ENCODE measurements around the gene SPON1.
A peak's percentile ranks its signal among the peaks of the same experiment; 100 is the strongest.

The SPON1 gene

DNA sequence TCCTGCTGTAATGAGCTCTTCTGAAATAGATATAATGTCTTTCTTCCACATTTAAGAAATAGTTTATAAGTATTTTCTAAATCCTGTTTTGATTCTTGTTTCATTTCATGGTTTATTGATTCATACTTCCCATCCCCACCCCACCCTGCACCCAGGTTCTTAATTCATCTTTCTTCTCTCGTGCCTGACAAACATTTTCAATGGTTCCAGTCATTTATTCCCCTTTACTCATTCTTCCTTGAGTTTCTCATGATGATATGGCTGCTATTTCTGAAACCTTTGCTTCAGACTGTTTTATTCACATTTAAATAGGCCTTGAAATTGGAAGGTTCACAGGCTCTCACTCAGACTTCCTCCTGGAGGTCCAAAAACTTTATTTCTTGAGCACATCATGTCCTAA, 142.9 kb downstream of the SPON1 start:
- no peaks in the 10 kb centered on the region for H3K4me1 ChIP-seq (ENCODE audit: control insufficient read depth, insufficient read depth, low read length, poor library complexity, severe bottlenecking)
- no peak overlapping the region for H3K27ac ChIP-seq (ENCODE audit: low read depth, low read length, severe bottlenecking)
- WGBS, 2 experiments (ENCODE audit: insufficient coverage in 2 of 2) = 80% methylated on average over 1 of the region's 1 CpG; no CpG with 5 or more reads in 1 of the 2 experiments
- no peaks in the 10 kb centered on the region for H3K36me3 ChIP-seq (ENCODE audit: control insufficient read depth, insufficient read depth, low read length)
- no peaks in the 10 kb centered on the region for H3K9me3 ChIP-seq (ENCODE audit: control insufficient read depth, low read length)
- H3K4me3 ChIP-seq (ENCODE audit: extremely low read depth, insufficient read depth, low read length, poor library complexity, severe bottlenecking) = no peak overlapping the region

DNA sequence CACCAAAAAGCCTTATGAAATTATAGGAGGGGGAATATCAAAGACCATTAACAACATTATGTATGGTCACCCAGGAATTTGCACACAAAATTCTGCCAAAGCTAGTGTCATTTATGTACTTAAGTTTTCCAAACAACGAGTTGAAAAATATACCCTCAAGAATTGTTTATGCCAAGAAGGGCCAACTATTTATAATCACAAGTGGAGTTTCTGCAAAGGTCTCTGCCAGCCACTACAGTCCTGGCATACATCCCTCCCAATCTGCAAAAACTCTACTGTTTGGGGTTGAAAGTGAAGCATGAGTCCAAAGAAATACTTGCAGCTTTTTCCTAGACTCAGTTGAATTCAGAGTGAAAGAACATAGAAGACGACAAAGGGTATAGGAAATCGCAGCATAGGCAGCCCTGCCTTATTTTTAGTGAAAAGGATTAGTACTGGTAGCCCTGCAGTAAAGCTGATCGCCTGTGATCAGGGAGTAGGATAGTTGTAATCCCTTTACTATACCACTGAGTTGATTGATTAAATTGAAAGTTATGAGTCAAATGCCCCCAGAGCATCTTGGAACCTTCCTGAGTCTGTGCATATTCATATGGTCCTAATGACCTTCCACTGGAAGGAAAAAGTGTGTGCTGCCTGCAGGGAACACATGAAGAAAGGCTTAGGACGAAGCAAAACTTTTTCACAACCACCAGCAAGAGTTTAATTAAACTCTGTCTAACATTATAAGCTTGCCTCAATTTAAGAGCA, 144.0 kb downstream of the SPON1 start:
- H3K4me3 ChIP-seq (ENCODE audit: extremely low read depth, insufficient read depth, low read length, poor library complexity, severe bottlenecking) = no peak overlapping the region
- 70 to 91% methylated on average over 3 to 4 of the region's 5 CpGs for WGBS, 2 experiments (ENCODE audit: insufficient coverage in 2 of 2)
- H3K36me3 ChIP-seq (ENCODE audit: control insufficient read depth, insufficient read depth, low read length) = no peaks in the 10 kb centered on the region
- no peaks in the 10 kb centered on the region for H3K4me1 ChIP-seq (ENCODE audit: control insufficient read depth, insufficient read depth, low read length, poor library complexity, severe bottlenecking)
- no peak overlapping the region for H3K27ac ChIP-seq (ENCODE audit: low read depth, low read length, severe bottlenecking)
- no peaks in the 10 kb centered on the region for H3K9me3 ChIP-seq (ENCODE audit: control insufficient read depth, low read length)

DNA sequence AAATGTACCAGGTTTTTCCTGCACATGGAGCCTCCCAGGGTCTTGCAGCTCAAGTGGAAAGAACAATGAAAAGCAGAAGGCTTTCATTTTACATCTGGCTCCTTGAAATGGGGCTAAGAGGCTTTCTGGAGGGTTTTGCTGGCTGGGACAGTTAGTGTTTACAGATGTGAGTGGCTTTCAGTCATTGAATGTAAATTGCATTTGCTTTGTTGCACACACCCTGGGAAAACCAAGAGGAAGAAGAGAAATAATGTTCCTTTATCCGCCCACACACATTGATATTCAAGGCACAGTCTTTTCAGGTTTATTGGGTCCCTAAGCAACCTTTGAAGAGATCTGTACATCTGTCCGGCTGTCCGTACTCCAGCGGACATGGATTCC, 144.5 kb downstream of the SPON1 start:
- Histone ChIP-seq H3K9me3 (ENCODE audit: control insufficient read depth, low read length) (no peaks in the 10 kb centered on the region), H3K4me1 (ENCODE audit: control insufficient read depth, insufficient read depth, low read length, poor library complexity, severe bottlenecking) (no peaks in the 10 kb centered on the region), H3K27ac (ENCODE audit: low read depth, low read length, severe bottlenecking) (no peak overlapping the region), H3K4me3 (ENCODE audit: extremely low read depth, insufficient read depth, low read length, poor library complexity, severe bottlenecking) (no peak overlapping the region), H3K36me3 (ENCODE audit: control insufficient read depth, insufficient read depth, low read length) (no peaks in the 10 kb centered on the region)
- WGBS, 2 experiments (ENCODE audit: insufficient coverage in 2 of 2) = 89 to 90% methylated on average over 3 to 4 of the region's 4 CpGs

DNA sequence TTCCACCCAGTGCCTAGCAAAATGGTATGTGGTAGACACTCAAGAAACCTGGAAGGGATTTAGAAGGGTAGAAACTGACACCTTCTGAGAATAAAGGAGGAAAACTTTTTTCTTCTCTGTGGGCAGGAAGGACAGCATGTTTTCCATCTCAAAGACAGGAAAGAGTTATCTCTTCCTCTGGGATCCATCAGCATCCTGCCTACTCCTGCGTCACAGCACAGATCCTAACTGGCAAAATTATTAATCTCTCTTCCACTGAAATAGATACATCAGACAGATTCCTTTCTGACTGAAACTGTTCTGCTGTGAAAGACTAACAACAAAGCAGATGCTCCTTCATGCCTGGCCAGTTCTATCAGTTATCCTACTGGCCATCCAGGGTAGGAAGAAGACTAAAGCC, 147.2 kb downstream of the SPON1 start:
- no peaks in the 10 kb centered on the region for H3K36me3 ChIP-seq (ENCODE audit: control insufficient read depth, insufficient read depth, low read length)
- no peaks in the 10 kb centered on the region for H3K9me3 ChIP-seq (ENCODE audit: control insufficient read depth, low read length)
- 88 to 100% methylated on average over 1 of the region's 1 CpG for WGBS, 2 experiments (ENCODE audit: insufficient coverage in 2 of 2)
- H3K27ac ChIP-seq (ENCODE audit: low read depth, low read length, severe bottlenecking) = no peak overlapping the region
- H3K4me1 ChIP-seq (ENCODE audit: control insufficient read depth, insufficient read depth, low read length, poor library complexity, severe bottlenecking) = no peaks in the 10 kb centered on the region
- no peak overlapping the region for H3K4me3 ChIP-seq (ENCODE audit: extremely low read depth, insufficient read depth, low read length, poor library complexity, severe bottlenecking)

DNA sequence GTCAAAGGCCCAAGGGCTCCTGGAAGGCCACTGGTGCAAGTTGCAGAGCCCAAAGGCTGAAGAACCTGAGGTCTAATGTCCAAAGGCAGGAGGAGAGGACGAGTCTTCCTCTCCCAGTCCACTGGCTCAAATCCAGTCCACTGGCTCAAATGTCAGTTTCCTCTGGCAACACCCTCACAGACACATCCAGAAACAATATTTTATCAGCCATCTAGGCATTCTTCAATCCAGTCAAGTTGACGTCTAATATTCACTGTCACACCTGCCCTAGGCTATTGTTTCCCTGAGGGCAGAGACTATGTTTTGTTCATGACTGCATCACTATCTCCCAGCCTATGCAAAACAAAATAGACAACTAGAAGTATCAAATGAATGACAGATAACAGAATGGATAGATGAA, 148.1 kb downstream of the SPON1 start:
- Histone ChIP-seq H3K4me1 (ENCODE audit: control insufficient read depth, insufficient read depth, low read length, poor library complexity, severe bottlenecking) (no peaks in the 10 kb centered on the region), H3K9me3 (ENCODE audit: control insufficient read depth, low read length) (no peaks in the 10 kb centered on the region), H3K36me3 (ENCODE audit: control insufficient read depth, insufficient read depth, low read length) (no peaks in the 10 kb centered on the region), H3K27ac (ENCODE audit: low read depth, low read length, severe bottlenecking) (no peak overlapping the region), H3K4me3 (ENCODE audit: extremely low read depth, insufficient read depth, low read length, poor library complexity, severe bottlenecking) (no peak overlapping the region)
- 83% methylated on average over 2 of the region's 2 CpGs; no CpG with 5 or more reads in 1 of the 2 experiments for WGBS, 2 experiments (ENCODE audit: insufficient coverage in 2 of 2)

DNA sequence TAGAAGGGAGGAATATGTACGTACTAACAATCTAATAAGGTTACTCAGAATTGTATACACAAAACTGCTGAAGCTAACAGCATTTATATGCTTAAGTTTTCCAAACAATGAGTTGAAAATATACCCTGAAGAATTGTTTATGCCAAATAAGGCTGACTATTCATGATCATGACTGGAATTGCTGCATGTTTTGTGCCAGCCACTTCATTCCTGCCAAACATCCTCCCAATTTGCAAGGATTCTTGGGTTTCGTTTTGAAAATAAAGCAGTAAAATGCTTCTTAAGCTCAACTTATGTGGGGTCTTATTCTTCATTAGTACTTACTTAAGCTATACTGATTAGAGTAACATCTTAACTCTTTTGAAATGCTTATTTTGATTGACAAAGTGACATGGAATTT, 149.0 kb downstream of the SPON1 start:
- Histone ChIP-seq H3K4me3 (ENCODE audit: extremely low read depth, insufficient read depth, low read length, poor library complexity, severe bottlenecking) (no peak overlapping the region), H3K4me1 (ENCODE audit: control insufficient read depth, insufficient read depth, low read length, poor library complexity, severe bottlenecking) (no peaks in the 10 kb centered on the region), H3K36me3 (ENCODE audit: control insufficient read depth, insufficient read depth, low read length) (no peaks in the 10 kb centered on the region), H3K9me3 (ENCODE audit: control insufficient read depth, low read length) (no peaks in the 10 kb centered on the region), H3K27ac (ENCODE audit: low read depth, low read length, severe bottlenecking) (no peak overlapping the region)
- WGBS, 2 experiments (ENCODE audit: insufficient coverage in 2 of 2) = no CpG with 5 or more reads among the region's 2 CpGs

DNA sequence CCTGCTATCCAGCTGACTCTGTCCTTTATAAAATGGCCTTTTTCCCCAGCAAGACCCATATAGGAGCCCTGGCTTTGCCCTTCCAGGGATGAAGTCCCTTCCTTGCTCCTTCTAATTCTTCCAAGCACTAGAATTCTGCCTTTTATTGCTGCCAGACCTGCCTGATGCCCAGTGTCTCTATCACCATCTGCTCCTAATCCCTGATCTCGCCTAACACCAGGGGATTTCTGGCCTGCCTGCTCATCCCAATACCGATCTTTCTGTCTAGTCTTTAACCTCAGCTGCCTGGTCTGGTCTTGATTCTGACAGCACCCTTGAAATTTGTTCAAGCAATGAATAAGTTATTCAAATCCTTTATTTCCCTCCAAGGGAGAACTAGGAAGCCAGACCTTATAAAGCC, 150.2 kb downstream of the SPON1 start:
- H3K36me3 ChIP-seq (ENCODE audit: control insufficient read depth, insufficient read depth, low read length) = no peaks in the 10 kb centered on the region
- H3K9me3 ChIP-seq (ENCODE audit: control insufficient read depth, low read length) = no peaks in the 10 kb centered on the region
- H3K4me1 ChIP-seq (ENCODE audit: control insufficient read depth, insufficient read depth, low read length, poor library complexity, severe bottlenecking) = no peaks in the 10 kb centered on the region
- WGBS, 2 experiments (ENCODE audit: insufficient coverage in 2 of 2) = 75 to 84% methylated on average over 2 of the region's 2 CpGs
- H3K27ac ChIP-seq (ENCODE audit: low read depth, low read length, severe bottlenecking) = peak overlapping the region; percentile 12
- no peak overlapping the region for H3K4me3 ChIP-seq (ENCODE audit: extremely low read depth, insufficient read depth, low read length, poor library complexity, severe bottlenecking)

DNA sequence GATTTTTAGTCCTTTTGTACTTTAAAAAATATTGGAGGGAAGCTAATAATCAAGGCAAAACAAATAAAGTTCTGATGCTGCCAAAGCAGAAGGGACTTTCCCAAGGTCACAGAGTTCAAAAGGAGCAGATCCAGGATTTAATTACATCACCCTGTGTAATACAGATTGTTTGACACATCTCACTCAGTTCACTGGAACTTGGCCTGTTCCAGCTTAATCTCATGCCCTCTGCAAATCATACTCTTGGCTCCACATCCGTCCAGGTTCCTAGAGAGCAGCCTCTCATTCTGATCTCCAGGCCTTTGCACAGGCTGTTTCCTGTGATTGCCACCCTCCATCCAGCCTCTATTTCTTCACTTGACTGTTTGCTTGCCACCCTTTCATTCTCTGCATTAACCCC, 151.7 kb downstream of the SPON1 start:
- no peaks in the 10 kb centered on the region for H3K36me3 ChIP-seq (ENCODE audit: control insufficient read depth, insufficient read depth, low read length)
- 86 to 94% methylated on average over 1 of the region's 1 CpG for WGBS, 2 experiments (ENCODE audit: insufficient coverage in 2 of 2)
- no peak overlapping the region for H3K4me3 ChIP-seq (ENCODE audit: extremely low read depth, insufficient read depth, low read length, poor library complexity, severe bottlenecking)
- no peaks in the 10 kb centered on the region for H3K9me3 ChIP-seq (ENCODE audit: control insufficient read depth, low read length)
- H3K27ac ChIP-seq (ENCODE audit: low read depth, low read length, severe bottlenecking) = no peak overlapping the region
- H3K4me1 ChIP-seq (ENCODE audit: control insufficient read depth, insufficient read depth, low read length, poor library complexity, severe bottlenecking) = no peaks in the 10 kb centered on the region

DNA sequence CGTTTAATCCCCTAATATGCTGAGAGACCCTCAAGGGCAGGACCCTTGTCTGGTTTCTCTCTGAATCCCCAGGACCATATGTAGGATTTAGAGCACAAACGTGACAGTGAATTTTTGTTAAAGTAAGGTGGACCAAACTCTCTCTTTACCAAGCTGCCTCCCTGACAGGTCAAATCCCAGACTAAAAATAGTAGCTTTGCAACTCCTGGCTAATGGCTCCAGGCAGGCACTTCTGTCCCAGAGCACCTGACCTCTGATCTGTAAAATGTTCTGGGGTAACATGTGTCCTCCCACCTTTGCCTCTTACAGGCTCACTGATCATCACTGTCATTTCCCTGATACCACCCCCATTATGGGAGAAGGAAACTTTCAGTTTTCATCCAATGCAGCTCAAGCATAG, 152.3 kb downstream of the SPON1 start:
- 100% methylated on average over 1 to 2 of the region's 2 CpGs for whole genome bisulfite sequencing, 2 experiments (ENCODE audit: insufficient coverage in 2 of 2)
- H3K4me3 ChIP-seq (ENCODE audit: extremely low read depth, insufficient read depth, low read length, poor library complexity, severe bottlenecking) = no peak overlapping the region
- H3K9me3 ChIP-seq (ENCODE audit: control insufficient read depth, low read length) = no peaks in the 10 kb centered on the region
- no peak overlapping the region for H3K27ac ChIP-seq (ENCODE audit: low read depth, low read length, severe bottlenecking)
- no peaks in the 10 kb centered on the region for H3K4me1 ChIP-seq (ENCODE audit: control insufficient read depth, insufficient read depth, low read length, poor library complexity, severe bottlenecking)
- no peaks in the 10 kb centered on the region for H3K36me3 ChIP-seq (ENCODE audit: control insufficient read depth, insufficient read depth, low read length)

DNA sequence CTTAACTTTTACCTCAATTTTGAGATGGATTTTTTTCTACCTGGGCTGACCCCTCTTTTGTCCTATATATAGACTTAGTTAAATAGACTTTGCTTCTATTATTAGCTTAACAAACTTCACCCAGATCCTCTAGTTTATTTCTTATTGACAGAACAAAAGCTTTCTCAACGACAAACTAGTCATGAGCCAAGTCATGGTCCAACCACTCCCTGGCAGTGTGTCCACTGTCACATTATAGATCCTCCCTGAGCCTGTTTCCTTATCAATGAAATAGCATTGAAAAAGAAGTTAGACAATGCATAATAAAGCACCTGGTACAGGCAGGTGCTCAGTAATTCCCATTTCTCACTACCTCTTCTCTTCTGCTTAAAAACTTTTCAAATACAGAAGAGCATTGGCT, 155.1 kb downstream of the SPON1 start:
- H3K36me3 ChIP-seq (ENCODE audit: control insufficient read depth, insufficient read depth, low read length) = no peaks in the 10 kb centered on the region
- no peak overlapping the region for H3K27ac ChIP-seq (ENCODE audit: low read depth, low read length, severe bottlenecking)
- 60 to 100% methylated on average over 1 of the region's 1 CpG for WGBS, 2 experiments (ENCODE audit: insufficient coverage in 2 of 2)
- no peak overlapping the region for H3K4me3 ChIP-seq (ENCODE audit: extremely low read depth, insufficient read depth, low read length, poor library complexity, severe bottlenecking)
- no peaks in the 10 kb centered on the region for H3K4me1 ChIP-seq (ENCODE audit: control insufficient read depth, insufficient read depth, low read length, poor library complexity, severe bottlenecking)
- H3K9me3 ChIP-seq (ENCODE audit: control insufficient read depth, low read length) = no peaks in the 10 kb centered on the region

DNA sequence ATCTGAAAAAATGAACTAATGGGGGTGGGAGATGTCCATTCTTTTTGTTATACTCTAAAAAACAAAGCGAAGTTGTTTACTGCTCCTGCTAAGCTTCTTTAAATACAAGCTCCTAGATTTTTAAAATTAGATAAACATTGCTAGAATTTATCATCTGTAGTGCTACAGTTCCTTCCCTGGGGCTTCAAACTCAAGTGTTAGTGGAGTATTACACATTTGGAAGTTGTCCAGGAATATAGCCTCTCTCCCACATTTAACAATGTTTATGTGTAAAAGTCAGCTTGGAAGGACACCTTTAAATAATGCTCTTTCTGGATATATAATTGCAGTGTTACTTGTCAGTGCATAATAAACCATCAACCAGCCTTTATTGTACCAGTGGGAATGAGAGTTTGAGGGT, 155.5 kb downstream of the SPON1 start:
- H3K27ac ChIP-seq (ENCODE audit: low read depth, low read length, severe bottlenecking) = no peak overlapping the region
- no peaks in the 10 kb centered on the region for H3K4me1 ChIP-seq (ENCODE audit: control insufficient read depth, insufficient read depth, low read length, poor library complexity, severe bottlenecking)
- no CpG with 5 or more reads among the region's 1 CpG for WGBS, 2 experiments (ENCODE audit: insufficient coverage in 2 of 2)
- H3K9me3 ChIP-seq (ENCODE audit: control insufficient read depth, low read length) = no peaks in the 10 kb centered on the region
- H3K4me3 ChIP-seq (ENCODE audit: extremely low read depth, insufficient read depth, low read length, poor library complexity, severe bottlenecking) = no peak overlapping the region
- no peaks in the 10 kb centered on the region for H3K36me3 ChIP-seq (ENCODE audit: control insufficient read depth, insufficient read depth, low read length)
